ENCODE results near the gene SNAP47.

Gene SNAP47

DNA sequence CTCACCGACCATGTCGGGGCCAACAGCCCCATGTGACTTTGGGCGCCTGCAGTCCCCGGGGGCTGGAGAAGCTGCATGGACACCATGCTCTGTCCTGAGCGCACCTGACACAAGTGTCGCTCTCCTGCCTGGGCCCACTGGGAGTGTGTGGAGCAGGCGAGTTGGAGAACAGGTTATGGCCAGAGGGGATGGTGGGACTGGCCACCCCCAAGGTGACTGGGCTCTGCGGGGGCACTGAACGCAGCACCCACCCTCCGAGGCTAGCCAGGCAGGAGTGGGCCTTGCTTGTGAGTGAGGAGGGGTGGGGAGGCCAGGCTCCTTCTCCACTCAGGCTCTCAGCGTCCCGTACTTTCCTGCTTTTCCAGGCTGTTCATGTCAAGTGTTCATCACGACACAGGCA lies 35.6 kb downstream of the SNAP47 start:
- ATAC-seq = no peak
- TF ChIP-seq ZC3H10 (CRISPR knock-in tag; IDR thresholded peaks at IDR 0.05) (no peak), CSDC2 (CRISPR knock-in tag; IDR thresholded peaks at IDR 0.05) (no peak), ZNF70 (CRISPR knock-in tag; IDR thresholded peaks at IDR 0.05) (no peak), ZFP30 (CRISPR knock-in tag; IDR thresholded peaks at IDR 0.05) (no peak), TOX (CRISPR knock-in tag; IDR thresholded peaks at IDR 0.05; ENCODE audit: borderline replicate concordance) (no peak), TCF4 (CRISPR knock-in tag; IDR thresholded peaks at IDR 0.05; ENCODE audit: borderline replicate concordance) (no peak), GLIS3 (CRISPR knock-in tag; IDR thresholded peaks at IDR 0.05) (no peak), ZNF565 (CRISPR knock-in tag; conservative IDR thresholded peaks at IDR 0.05; ENCODE audit: low read depth) (no peak), OSR1 (CRISPR knock-in tag; IDR thresholded peaks at IDR 0.05) (no peak), SNAI2 (CRISPR knock-in tag; IDR thresholded peaks at IDR 0.05) (no peak), ISL1 (CRISPR knock-in tag; IDR thresholded peaks at IDR 0.05) (no peak), ARNTL (CRISPR knock-in tag; IDR thresholded peaks at IDR 0.05; ENCODE audit: borderline replicate concordance, low read depth) (no peak), RARB (CRISPR knock-in tag; IDR thresholded peaks at IDR 0.05) (no peak)
- TF ChIP-seq, protein P1, sequence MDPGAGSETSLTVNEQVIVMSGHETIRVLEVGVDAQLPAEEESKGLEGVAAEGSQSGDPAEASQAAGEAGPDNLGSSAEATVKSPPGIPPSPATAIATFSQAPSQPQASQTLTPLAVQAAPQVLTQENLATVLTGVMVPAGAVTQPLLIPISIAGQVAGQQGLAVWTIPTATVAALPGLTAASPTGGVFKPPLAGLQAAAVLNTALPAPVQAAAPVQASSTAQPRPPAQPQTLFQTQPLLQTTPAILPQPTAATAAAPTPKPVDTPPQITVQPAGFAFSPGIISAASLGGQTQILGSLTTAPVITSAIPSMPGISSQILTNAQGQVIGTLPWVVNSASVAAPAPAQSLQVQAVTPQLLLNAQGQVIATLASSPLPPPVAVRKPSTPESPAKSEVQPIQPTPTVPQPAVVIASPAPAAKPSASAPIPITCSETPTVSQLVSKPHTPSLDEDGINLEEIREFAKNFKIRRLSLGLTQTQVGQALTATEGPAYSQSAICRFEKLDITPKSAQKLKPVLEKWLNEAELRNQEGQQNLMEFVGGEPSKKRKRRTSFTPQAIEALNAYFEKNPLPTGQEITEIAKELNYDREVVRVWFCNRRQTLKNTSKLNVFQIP (CRISPR knock-in tag; IDR thresholded peaks at IDR 0.05; ENCODE audit: borderline replicate concordance, low read depth) = no peak
- TF ChIP-seq, protein P2, sequence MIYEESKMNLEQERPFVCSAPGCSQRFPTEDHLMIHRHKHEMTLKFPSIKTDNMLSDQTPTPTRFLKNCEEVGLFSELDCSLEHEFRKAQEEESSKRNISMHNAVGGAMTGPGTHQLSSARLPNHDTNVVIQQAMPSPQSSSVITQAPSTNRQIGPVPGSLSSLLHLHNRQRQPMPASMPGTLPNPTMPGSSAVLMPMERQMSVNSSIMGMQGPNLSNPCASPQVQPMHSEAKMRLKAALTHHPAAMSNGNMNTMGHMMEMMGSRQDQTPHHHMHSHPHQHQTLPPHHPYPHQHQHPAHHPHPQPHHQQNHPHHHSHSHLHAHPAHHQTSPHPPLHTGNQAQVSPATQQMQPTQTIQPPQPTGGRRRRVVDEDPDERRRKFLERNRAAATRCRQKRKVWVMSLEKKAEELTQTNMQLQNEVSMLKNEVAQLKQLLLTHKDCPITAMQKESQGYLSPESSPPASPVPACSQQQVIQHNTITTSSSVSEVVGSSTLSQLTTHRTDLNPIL (CRISPR knock-in tag; IDR thresholded peaks at IDR 0.05; ENCODE audit: low read depth) = no peak

DNA sequence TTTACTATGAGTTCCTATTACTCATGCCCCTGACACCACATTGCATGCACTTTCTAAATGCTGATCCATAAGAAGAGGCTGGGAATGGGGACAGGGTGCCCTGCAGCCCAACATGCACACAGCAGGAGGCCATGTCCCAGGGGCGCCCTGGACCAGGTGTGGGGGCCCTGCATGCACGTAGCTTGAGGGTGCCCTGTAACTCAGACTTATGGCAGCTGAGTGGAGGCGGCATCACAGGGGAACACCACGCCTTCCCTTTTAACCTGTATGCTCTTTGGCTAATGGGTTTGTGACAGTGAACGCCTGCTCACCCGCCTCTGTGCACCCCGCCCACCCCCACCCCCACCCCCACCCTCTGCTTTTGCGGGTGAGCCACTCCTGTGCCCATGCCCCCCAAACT lies 36.1 kb downstream of the SNAP47 start:
- ATAC-seq = no peak
- no peak for TF ChIP-seq BACH2 (CRISPR knock-in tag; IDR thresholded peaks at IDR 0.05; ENCODE audit: borderline replicate concordance)
- TF ChIP-seq, protein P3, sequence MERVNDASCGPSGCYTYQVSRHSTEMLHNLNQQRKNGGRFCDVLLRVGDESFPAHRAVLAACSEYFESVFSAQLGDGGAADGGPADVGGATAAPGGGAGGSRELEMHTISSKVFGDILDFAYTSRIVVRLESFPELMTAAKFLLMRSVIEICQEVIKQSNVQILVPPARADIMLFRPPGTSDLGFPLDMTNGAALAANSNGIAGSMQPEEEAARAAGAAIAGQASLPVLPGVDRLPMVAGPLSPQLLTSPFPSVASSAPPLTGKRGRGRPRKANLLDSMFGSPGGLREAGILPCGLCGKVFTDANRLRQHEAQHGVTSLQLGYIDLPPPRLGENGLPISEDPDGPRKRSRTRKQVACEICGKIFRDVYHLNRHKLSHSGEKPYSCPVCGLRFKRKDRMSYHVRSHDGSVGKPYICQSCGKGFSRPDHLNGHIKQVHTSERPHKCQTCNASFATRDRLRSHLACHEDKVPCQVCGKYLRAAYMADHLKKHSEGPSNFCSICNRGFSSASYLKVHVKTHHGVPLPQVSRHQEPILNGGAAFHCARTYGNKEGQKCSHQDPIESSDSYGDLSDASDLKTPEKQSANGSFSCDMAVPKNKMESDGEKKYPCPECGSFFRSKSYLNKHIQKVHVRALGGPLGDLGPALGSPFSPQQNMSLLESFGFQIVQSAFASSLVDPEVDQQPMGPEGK (CRISPR knock-in tag; IDR thresholded peaks at IDR 0.05; ENCODE audit: borderline replicate concordance) = no peak
- no peak for TF ChIP-seq ZFP3 (CRISPR knock-in tag; IDR thresholded peaks at IDR 0.05)
- no peak for TF ChIP-seq ARNTL (CRISPR knock-in tag; IDR thresholded peaks at IDR 0.05; ENCODE audit: borderline replicate concordance, low read depth)
- TF ChIP-seq GLIS3 (CRISPR knock-in tag; IDR thresholded peaks at IDR 0.05) = no peak
- no peak for TF ChIP-seq ZNF565 (CRISPR knock-in tag; conservative IDR thresholded peaks at IDR 0.05; ENCODE audit: low read depth)
- no peak for TF ChIP-seq ESRRG (CRISPR knock-in tag; IDR thresholded peaks at IDR 0.05)
- TF ChIP-seq TCF4 (CRISPR knock-in tag; IDR thresholded peaks at IDR 0.05; ENCODE audit: borderline replicate concordance) = no peak
- no peak for TF ChIP-seq CSDC2 (CRISPR knock-in tag; IDR thresholded peaks at IDR 0.05)

DNA sequence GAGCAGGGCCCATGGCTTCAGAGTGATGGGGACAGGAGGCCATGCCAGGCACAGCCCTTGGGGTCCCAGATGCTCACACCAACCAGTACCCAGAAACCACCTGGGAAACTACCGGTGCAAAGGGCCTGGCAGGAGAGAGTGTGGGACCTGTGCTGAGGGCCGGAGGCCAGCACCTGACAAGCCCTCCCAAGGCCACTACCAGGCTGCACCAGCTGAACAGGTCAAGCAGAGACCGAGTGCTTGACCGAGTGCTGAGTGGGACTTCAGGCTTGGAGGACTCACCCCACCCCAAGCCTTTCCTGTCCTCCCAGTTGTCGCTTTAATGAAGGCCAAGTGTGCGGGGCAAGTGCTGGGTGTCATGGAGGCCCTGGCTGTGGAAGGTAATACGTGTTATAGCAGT lies 36.5 kb downstream of the SNAP47 start:
- TF ChIP-seq ZNF8 (CRISPR knock-in tag; IDR thresholded peaks at IDR 0.05) (no peak), TOX (CRISPR knock-in tag; IDR thresholded peaks at IDR 0.05; ENCODE audit: borderline replicate concordance) (no peak), OSR1 (CRISPR knock-in tag; IDR thresholded peaks at IDR 0.05) (no peak), TCF4 (CRISPR knock-in tag; IDR thresholded peaks at IDR 0.05; ENCODE audit: borderline replicate concordance) (no peak), RARB (CRISPR knock-in tag; IDR thresholded peaks at IDR 0.05) (no peak), ZFP30 (CRISPR knock-in tag; IDR thresholded peaks at IDR 0.05) (no peak), GLIS3 (CRISPR knock-in tag; IDR thresholded peaks at IDR 0.05) (no peak), ZNF565 (CRISPR knock-in tag; conservative IDR thresholded peaks at IDR 0.05; ENCODE audit: low read depth) (no peak), CSDC2 (CRISPR knock-in tag; IDR thresholded peaks at IDR 0.05) (no peak), SNAI2 (CRISPR knock-in tag; IDR thresholded peaks at IDR 0.05) (no peak)
- TF ChIP-seq, protein P4, sequence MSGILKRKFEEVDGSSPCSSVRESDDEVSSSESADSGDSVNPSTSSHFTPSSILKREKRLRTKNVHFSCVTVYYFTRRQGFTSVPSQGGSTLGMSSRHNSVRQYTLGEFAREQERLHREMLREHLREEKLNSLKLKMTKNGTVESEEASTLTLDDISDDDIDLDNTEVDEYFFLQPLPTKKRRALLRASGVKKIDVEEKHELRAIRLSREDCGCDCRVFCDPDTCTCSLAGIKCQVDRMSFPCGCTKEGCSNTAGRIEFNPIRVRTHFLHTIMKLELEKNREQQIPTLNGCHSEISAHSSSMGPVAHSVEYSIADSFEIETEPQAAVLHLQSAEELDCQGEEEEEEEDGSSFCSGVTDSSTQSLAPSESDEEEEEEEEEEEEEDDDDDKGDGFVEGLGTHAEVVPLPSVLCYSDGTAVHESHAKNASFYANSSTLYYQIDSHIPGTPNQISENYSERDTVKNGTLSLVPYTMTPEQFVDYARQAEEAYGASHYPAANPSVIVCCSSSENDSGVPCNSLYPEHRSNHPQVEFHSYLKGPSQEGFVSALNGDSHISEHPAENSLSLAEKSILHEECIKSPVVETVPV (CRISPR knock-in tag; IDR thresholded peaks at IDR 0.05) = no peak
- TF ChIP-seq, protein P5, sequence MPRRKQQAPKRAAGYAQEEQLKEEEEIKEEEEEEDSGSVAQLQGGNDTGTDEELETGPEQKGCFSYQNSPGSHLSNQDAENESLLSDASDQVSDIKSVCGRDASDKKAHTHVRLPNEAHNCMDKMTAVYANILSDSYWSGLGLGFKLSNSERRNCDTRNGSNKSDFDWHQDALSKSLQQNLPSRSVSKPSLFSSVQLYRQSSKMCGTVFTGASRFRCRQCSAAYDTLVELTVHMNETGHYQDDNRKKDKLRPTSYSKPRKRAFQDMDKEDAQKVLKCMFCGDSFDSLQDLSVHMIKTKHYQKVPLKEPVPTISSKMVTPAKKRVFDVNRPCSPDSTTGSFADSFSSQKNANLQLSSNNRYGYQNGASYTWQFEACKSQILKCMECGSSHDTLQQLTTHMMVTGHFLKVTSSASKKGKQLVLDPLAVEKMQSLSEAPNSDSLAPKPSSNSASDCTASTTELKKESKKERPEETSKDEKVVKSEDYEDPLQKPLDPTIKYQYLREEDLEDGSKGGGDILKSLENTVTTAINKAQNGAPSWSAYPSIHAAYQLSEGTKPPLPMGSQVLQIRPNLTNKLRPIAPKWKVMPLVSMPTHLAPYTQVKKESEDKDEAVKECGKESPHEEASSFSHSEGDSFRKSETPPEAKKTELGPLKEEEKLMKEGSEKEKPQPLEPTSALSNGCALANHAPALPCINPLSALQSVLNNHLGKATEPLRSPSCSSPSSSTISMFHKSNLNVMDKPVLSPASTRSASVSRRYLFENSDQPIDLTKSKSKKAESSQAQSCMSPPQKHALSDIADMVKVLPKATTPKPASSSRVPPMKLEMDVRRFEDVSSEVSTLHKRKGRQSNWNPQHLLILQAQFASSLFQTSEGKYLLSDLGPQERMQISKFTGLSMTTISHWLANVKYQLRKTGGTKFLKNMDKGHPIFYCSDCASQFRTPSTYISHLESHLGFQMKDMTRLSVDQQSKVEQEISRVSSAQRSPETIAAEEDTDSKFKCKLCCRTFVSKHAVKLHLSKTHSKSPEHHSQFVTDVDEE (CRISPR knock-in tag; IDR thresholded peaks at IDR 0.05) = no peak
- ATAC-seq = no peak

Measured in SK-N-SH treated with all-trans-retinoic acid at 6 μM for 48 hours (cell line).